ENCODE measurements around the gene TAF4B. TPM values are rescaled to one million over a fixed set of nuclear protein-coding genes. Genes with fewer than 3 reads are reported as not detected.

The TAF4B gene
- total and polyA plus RNA-seq, 4 donors, result 0.10 to 4.3 (median 0.30) TPM

GRCh38 chr18:26435415-26436095 is 209.3 kb downstream of the TAF4B start:
- DNase-seq (ENCODE audit: low spot score), result no peak
- H3K9ac ChIP-seq (ENCODE audit: low read depth in 1 of 2, low read length in 2 of 2), result no peak overlapping the region

More at GRCh38 chr18:26435415-26436095, 209.3 kb downstream of the TAF4B start:
- no peak for TF ChIP-seq REST (IDR thresholded peaks at IDR 0.05)
- TF ChIP-seq GABPA (IDR thresholded peaks at IDR 0.05 in 1 of 2, conservative IDR thresholded peaks at IDR 0.05 in 1 of 2), result no peak
- no peak for TF ChIP-seq HNF4G (IDR thresholded peaks at IDR 0.05)
- no peak for TF ChIP-seq CTCF (IDR thresholded peaks at IDR 0.05; ENCODE audit: low read depth, low read length, missing input control)
- TF ChIP-seq JUND (IDR thresholded peaks at IDR 0.05), result no peak
- TF ChIP-seq ATF3 (IDR thresholded peaks at IDR 0.05), result no peak
- no peak for TF ChIP-seq RXRA (IDR thresholded peaks at IDR 0.05)
- no peak for TF ChIP-seq MAX (IDR thresholded peaks at IDR 0.05)
- no peak overlapping the region for H3K27ac ChIP-seq (ENCODE audit: low read depth in 1 of 2, low read length in 2 of 2)
- H3K4me1 ChIP-seq (ENCODE audit: control insufficient read depth in 4 of 4, insufficient read depth in 4 of 4, low read length in 3 of 4), result no peaks in the 10 kb centered on the region
- 78% methylated on average over 8 of the region's 8 CpGs for WGBS
- no peaks in the 10 kb centered on the region for H3K36me3 ChIP-seq (ENCODE audit: control insufficient read depth in 4 of 4, insufficient read depth in 3 of 4, low read depth in 1 of 4, low read length in 3 of 4)
- no peaks in the 10 kb centered on the region for H3K27me3 ChIP-seq (ENCODE audit: control insufficient read depth in 4 of 4, insufficient read depth in 4 of 4, low read length in 3 of 4)
- no peaks in the 10 kb centered on the region for H3K9me3 ChIP-seq (ENCODE audit: control insufficient read depth in 4 of 4, low read length in 3 of 4)
- H3K4me3 ChIP-seq (ENCODE audit: low read depth in 1 of 3, low read length in 3 of 3), result no peak overlapping the region
